ENCODE data around the gene PRKCA. TPM values are rescaled to one million over a fixed set of nuclear protein-coding genes. Genes with fewer than 3 reads are reported as not detected.

The PRKCA gene
- total and polyA plus RNA-seq, 2 of the 13 experiments (the other 11 are each of a cell fraction or from before 2014, with no cell fraction given): 18.5 to 21.5 TPM

GRCh38 chr17:66691644-66692420, 389.4 kb downstream of the PRKCA start:
- no TSS peak for BruUV-seq (replicated peaks)
- 79% methylated on average over 12 of the region's 12 CpGs for WGBS (ENCODE audit: low lambda C conversion rate)
- ATAC-seq (peak; percentile 51; the same call in 1 of the 3 replicates), FAIRE-seq (no peak), DNase-seq (ENCODE audit: low spot score) (no peak)
- in situ Hi-C loops (cut with HindIII; ENCODE audit: extremely low pct_ligation_motif_present, low pct_unique_long_range_greater_than_20kb): no loop called here
- Histone ChIP-seq H3K27me3 (ENCODE audit: control insufficient read depth in 1 of 2, insufficient read depth in 2 of 2, low read length in 2 of 2) (no peaks in the 10 kb centered on the region), H3K4me2 (ENCODE audit: low read depth, low read length) (no peak overlapping the region; the same call in 1 of the 2 replicates), H3K27ac (ENCODE audit: extremely low read length, insufficient read depth, low read length) (peak overlapping the region; percentile 31), H3K4me3 (replicated peaks in 1 of 3; ENCODE audit: insufficient read depth in 1 of 3, low read depth in 2 of 3, low read length in 3 of 3) (no peak overlapping the region), H3K79me2 (ENCODE audit: insufficient read depth, low read length) (no peaks in the 10 kb centered on the region), H3K4me1 (ENCODE audit: insufficient read depth, low read length) (peaks cover 12% of the 10 kb centered on the region; the same call in 1 of the 2 replicates), H3K9me3 (ENCODE audit: low read length) (no peaks in the 10 kb centered on the region), H3K36me3 (replicated peaks in 1 of 2; ENCODE audit: control insufficient read depth in 1 of 2, insufficient read depth in 2 of 2, low read length in 2 of 2) (peaks cover 11 to 81% of the 10 kb centered on the region in 2 experiments), H4K20me1 (ENCODE audit: insufficient read depth, low read length) (no peaks in the 10 kb centered on the region), H2AFZ (ENCODE audit: low read length) (no peak overlapping the region), H3K9ac (ENCODE audit: insufficient read depth, low read depth, low read length) (no peak overlapping the region)
- POLR2A ChIA-PET: no interaction called here
- CTCF ChIA-PET (ENCODE audit: low intra/inter-chr PET ratio, low total read pairs): no interaction called here
- intact Hi-C loops (cut with micrococcal nuclease; ENCODE audit: unreplicated experiment): no loop called here
- TF ChIP-seq SOX5 (CRISPR knock-in tag; IDR thresholded peaks at IDR 0.05; ENCODE audit: borderline replicate concordance) (peak; percentile 83; the same call in 1 of the 2 replicates), CAMTA2 (CRISPR knock-in tag; IDR thresholded peaks at IDR 0.05; ENCODE audit: borderline replicate concordance) (no peak), RXRA (CRISPR knock-in tag; IDR thresholded peaks at IDR 0.05) (no peak), SRY (CRISPR knock-in tag; IDR thresholded peaks at IDR 0.05) (no peak), ZNF24 (IDR thresholded peaks at IDR 0.05) (no peak), SOX13 (IDR thresholded peaks at IDR 0.05) (no peak), SOX13 (CRISPR knock-in tag; conservative IDR thresholded peaks at IDR 0.05 in 1 of 2, IDR thresholded peaks at IDR 0.05 in 1 of 2) (peak in 1 of 2 experiments; percentile 40; a peak in 1 of 4 replicates), KLF9 (CRISPR knock-in tag; IDR thresholded peaks at IDR 0.05; ENCODE audit: low read depth) (no peak), ZNF382 (CRISPR knock-in tag; IDR thresholded peaks at IDR 0.05; ENCODE audit: borderline replicate concordance) (no peak), HNRNPL (IDR thresholded peaks at IDR 0.05; ENCODE audit: low read depth, low read length) (no peak), ATF7 (IDR thresholded peaks at IDR 0.05) (no peak), ATF7 (CRISPR knock-in tag; IDR thresholded peaks at IDR 0.05) (no peak), HDAC6 (IDR thresholded peaks at IDR 0.05; ENCODE audit: low read depth, low read length) (no peak), SP4 (CRISPR knock-in tag; IDR thresholded peaks at IDR 0.05) (no peak), JARID2 (CRISPR knock-in tag; IDR thresholded peaks at IDR 0.05; ENCODE audit: insufficient replicate concordance) (no peak), CBFB (CRISPR knock-in tag; IDR thresholded peaks at IDR 0.05) (no peak), HHEX (CRISPR knock-in tag; IDR thresholded peaks at IDR 0.05) (no peak), ZNF569 (CRISPR knock-in tag; IDR thresholded peaks at IDR 0.05; ENCODE audit: borderline replicate concordance) (no peak), TSC22D2 (CRISPR knock-in tag; IDR thresholded peaks at IDR 0.05; ENCODE audit: borderline replicate concordance) (no peak), XBP1 (CRISPR knock-in tag; IDR thresholded peaks at IDR 0.05) (no peak), PCBP2 (optimal IDR thresholded peaks at IDR 0.05; ENCODE audit: low read depth, low read length, poor library complexity, severe bottlenecking) (no peak), LCORL (IDR thresholded peaks at IDR 0.05) (no peak), LCORL (CRISPR knock-in tag; IDR thresholded peaks at IDR 0.05) (no peak), MXD4 (CRISPR knock-in tag; IDR thresholded peaks at IDR 0.05) (no peak), HOMEZ (CRISPR knock-in tag; IDR thresholded peaks at IDR 0.05; ENCODE audit: low read depth) (0 out of 2 replicates have a peak, but pooled peaks have one; percentile 35), SALL1 (CRISPR knock-in tag; IDR thresholded peaks at IDR 0.05) (peak; percentile 60)
- TF ChIP-seq, protein P1, sequence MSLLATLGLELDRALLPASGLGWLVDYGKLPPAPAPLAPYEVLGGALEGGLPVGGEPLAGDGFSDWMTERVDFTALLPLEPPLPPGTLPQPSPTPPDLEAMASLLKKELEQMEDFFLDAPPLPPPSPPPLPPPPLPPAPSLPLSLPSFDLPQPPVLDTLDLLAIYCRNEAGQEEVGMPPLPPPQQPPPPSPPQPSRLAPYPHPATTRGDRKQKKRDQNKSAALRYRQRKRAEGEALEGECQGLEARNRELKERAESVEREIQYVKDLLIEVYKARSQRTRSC (CRISPR knock-in tag; IDR thresholded peaks at IDR 0.05; ENCODE audit: low read depth): no peak

Measured in HepG2 (cell line).